CD4-positive, alpha-beta T cell treated with Interferon gamma for 1 hour (primary cell): ENCODE measurements around the gene NCAM1.

Experiments used
- DNase-seq: peaks from one replicate; pipeline ENCODE4 v3.0.0-alpha.2; 2020

Gene NCAM1

GRCh38 chr11:113237261-113237660 is 276.0 kb downstream of the NCAM1 start:
- no peak for DNase-seq

- DNase-seq = no peak
These were observed 277.5 kb downstream of the NCAM1 start for GRCh38 chr11:113238721-113239120.

DNA sequence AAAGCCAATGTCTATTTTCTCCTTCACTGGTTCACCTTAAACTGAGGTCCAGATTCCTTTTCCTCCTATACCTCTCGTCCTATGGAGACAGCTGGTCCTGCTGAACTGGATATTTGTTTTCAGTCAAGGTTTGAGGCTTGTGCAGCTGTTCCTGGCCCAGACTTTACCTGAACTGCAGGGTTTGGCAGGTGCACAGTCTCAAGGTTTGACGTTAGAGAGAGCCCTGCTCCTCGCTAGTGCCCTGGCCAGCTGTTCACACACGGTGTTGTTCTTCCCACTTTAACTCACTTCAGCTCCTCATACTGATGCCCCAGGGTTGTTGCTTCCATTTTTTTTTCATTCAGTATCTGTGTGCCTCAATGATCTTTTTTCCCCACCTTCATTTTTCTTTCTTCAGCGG is 279.2 kb downstream of the NCAM1 start:
- no peak for DNase-seq

GRCh38 chr11:113240790-113241635 is 279.8 kb downstream of the NCAM1 start:
- DNase-seq = no peak

- no peak for DNase-seq
These were observed 280.4 kb downstream of the NCAM1 start for GRCh38 chr11:113241636-113242054.

GRCh38 chr11:113242060-113242459 is 280.8 kb downstream of the NCAM1 start:
- no peak for DNase-seq

DNA sequence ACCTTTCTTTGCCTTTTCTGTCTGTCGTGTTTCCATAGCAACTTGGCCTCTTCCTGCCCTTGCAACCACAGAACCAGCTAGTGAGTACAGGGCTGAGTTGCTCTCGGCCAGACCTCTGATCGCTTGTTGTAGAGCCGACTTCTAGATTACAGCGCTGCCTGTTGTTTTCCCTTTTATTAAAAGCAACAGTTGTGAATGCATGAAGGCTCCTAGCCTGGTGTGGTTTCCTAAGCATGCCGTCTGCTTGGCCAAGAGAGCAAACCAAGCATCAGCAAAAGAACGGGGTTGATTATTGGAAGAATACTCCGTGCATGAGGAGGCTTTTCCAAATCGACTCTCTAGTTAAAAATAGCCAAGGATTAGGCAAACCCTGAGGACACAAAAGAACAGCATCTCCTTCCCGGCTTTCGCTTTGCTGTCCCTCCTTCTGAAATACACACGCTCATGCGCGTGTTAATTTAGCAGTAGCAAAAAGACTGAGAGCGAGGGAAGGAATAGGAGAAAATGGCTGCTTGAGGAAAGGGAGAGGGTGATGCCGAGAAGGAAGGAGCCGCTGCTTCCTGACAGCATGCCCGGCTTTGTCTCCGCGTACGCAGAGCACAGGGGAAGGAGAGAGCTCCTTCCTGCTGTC is 281.7 kb downstream of the NCAM1 start:
- peak; percentile 12 for DNase-seq

- no peak for DNase-seq
These were observed 282.5 kb downstream of the NCAM1 start for GRCh38 chr11:113243696-113244095.

DNA sequence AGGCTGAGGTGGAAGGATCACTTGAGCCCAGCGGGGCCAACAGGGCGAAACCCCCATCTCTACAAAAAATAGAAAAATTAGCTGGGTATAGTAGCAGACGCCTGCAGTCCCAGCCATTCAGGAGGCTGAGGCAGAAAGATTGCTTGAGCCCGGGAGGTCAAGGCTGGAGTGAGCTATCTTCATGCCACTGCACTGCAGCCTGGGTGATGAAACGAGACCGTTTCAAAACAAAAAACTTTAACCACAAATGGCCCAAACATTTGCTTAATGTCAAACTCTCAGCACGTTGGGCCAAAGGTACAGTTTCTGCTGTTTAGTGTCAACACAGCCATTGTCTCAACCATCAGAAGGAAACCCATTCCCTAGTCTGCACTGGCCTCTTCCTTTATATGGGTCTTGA is 284.0 kb downstream of the NCAM1 start:
- DNase-seq = no peak

- no peak for DNase-seq
These were observed 286.0 kb downstream of the NCAM1 start for GRCh38 chr11:113247221-113247620.

DNA sequence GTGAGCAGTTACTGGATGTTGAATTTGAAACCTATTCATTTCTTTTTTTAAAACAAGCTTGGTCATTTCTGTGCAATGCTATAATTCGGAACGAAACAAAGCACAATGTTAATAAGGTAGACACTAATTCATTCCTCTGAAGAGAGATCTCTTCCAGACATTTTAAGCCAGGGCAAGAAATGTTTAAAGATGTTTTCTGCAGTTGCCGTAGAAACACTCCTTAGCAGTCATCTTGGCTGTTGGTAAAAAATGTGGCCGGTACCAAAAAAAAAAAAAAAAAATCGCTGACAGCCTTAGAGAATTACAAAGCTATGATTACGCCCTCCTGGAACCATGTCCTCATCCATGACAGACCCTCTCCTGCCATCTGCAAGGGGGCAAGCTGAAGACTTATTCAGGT is 286.7 kb downstream of the NCAM1 start:
- DNase-seq = no peak

DNA sequence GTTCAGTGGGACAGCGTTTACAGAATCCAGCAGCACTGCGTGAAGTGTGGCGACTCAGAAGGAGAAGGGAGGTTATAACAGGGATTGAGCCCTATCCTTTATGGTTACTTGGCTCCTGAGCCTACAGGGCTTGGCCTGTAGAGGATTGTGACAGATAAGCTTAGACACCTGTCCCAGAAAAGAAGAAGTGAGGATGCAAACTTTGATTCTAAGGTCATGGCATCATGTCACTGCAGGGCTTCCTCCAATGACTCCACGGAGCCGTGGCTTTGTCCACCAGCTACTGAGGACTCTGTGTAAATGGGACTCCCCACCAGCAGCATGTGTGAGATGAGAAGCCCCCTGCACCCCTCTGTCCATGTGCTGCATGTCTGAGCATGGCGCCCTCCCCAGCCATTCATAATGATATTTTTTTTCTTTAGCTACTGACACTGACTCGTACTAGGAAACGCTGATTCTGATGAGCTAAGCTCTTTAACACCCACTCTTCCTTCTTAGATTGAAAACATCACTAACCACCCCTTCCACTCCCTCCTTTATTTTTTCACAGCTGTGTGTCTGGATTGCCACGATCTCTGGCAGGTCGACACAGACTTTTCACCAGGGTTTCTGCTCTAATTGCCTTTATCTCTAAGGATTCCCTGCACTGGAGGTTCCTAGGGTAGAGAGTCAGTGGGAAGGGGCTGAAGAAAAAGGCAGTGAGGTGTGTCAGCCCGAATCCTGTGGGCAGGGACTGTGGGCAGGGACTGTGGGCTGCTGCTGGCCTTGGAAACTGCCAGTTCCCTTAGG is 287.7 kb downstream of the NCAM1 start:
- DNase-seq = no peak

- no peak for DNase-seq
These were observed 288.2 kb downstream of the NCAM1 start for GRCh38 chr11:113249491-113249763.

GRCh38 chr11:113249786-113250185 is 288.6 kb downstream of the NCAM1 start:
- no peak for DNase-seq

- no peak for DNase-seq
These were observed 290.1 kb downstream of the NCAM1 start for GRCh38 chr11:113251281-113251680.

- no peak for DNase-seq
These were observed 292.2 kb downstream of the NCAM1 start for GRCh38 chr11:113253406-113253805.

- DNase-seq = no peak
These were observed 293.9 kb downstream of the NCAM1 start for GRCh38 chr11:113255096-113255495.

DNA sequence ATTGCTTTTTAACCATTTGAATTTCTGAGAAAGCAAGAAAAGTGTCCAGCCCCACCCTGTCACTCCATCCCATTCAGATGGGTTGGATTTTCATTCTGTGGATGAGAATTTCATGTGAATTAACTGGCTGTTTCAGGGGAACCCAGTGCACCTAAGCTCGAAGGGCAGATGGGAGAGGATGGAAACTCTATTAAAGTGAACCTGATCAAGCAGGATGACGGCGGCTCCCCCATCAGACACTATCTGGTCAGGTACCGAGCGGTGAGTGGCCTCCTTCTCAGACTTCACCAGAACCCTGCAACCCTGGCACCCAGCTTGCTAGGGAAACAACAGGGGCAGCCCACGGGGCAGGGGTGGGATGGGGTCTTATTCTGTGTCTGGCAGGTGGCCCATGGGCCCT is 294.5 kb downstream of the NCAM1 start:
- DNase-seq = no peak

- no peak for DNase-seq
These were observed 295.4 kb downstream of the NCAM1 start for GRCh38 chr11:113256431-113257202.

GRCh38 chr11:113260096-113260425 is 298.8 kb downstream of the NCAM1 start:
- no peak for DNase-seq

- DNase-seq = no peak
These were observed 299.3 kb downstream of the NCAM1 start for GRCh38 chr11:113260541-113260940.

GRCh38 chr11:113261709-113262475 is 300.7 kb downstream of the NCAM1 start:
- DNase-seq = no peak

- no peak for DNase-seq
These were observed 301.4 kb downstream of the NCAM1 start for GRCh38 chr11:113262594-113262993.
